OCI-M2 (cell line): ENCODE data around the gene CISTR.
"Not testable (repeated sequence)": the region's sequence is repeated elsewhere in the genome, so short reads cannot be mapped to it uniquely, and the experiment has no call there.

ENCODE experiments used
- DNase-seq: peaks from one replicate; lab custom pipeline; 2025; ENCODE audit not compliant: unreplicated experiment; lab: John Stamatoyannopoulos, UW

Gene CISTR

GRCh38 chr12:53764615-53765014 lies 12.8 kb upstream of the CISTR start:
- DNase-seq, result no peak

DNA sequence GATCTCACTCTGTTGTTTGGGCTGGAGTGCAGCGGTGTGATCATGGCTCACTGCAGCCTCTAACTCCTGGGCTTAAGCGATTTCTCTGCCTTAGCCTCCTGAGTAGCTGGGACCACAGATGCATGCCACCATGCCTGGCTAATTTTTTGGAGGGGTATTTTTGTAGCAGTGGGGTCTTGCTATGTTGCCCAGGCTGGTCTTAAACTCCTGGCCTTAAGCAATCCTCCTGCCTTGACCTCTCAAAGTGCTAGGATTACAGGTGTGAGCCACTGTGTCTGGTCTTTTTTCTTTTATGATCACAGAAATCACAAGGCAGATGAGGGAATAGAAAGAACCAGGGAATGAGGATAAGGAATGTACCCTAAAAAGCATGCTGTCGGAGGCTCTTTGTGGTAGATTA lies 11.0 kb upstream of the CISTR start:
- DNase-seq, result not testable (repeated sequence)

GRCh38 chr12:53761306-53761705 lies 9.5 kb upstream of the CISTR start:
- DNase-seq, result no peak

DNA sequence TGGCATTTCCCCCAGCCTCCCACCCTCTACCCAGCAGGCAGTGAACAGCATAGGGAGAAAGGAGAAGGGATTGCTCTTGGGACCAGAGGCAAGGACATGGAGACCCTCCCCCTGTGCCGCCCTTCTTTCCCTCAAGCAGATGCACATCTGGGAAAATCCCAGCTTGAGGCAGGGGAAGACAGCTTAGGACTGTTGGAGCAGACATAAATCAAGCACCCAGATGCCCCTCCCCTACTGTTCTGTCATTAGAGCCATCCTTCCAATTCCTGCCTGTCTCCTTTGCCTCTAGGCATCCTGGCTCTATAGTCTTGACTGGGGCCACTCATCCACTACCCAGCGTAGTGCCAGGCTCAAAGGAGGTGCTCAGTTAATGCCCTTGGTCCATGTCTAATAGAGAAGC lies 7.5 kb upstream of the CISTR start:
- DNase-seq, result no peak

- DNase-seq, result no peak
Measured at GRCh38 chr12:53758730-53759103, 6.9 kb upstream of the CISTR start.

GRCh38 chr12:53758081-53758729 lies 6.4 kb upstream of the CISTR start:
- DNase-seq, result no peak

DNA sequence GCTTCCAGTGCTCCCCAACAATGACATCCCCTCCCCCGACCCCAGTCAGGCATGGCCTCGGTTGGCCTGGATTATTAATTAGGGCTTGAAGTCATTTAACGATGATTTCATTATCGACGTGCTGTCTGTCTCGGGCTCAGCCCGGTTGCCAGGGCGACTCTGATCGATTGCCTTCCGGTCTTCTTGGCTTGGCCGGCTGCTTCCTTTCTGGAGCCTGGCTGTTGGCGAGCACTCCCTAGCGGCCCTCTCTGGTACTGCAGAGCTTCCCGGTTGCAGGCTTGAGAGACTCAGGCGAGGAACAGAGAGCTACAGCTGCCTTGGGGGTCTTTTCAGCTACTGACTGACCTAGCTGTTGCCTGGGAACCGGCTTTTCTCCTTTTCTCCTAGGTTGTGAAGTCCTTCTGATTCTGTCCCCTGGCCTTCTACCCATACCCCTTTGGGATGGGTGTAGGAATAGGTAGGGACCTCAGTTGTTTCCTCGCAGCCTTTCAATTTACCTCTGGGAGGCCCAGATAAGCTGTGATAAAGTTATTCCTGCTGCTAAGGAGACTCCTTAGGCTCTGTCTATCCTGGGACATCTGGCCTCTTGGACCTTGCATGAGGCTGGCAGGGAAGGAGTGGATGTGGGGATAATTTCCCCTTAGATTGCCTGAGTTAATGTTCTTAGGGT lies 5.5 kb upstream of the CISTR start:
- no peak for DNase-seq

GRCh38 chr12:53756300-53757100 lies 4.7 kb upstream of the CISTR start:
- no peak for DNase-seq

DNA sequence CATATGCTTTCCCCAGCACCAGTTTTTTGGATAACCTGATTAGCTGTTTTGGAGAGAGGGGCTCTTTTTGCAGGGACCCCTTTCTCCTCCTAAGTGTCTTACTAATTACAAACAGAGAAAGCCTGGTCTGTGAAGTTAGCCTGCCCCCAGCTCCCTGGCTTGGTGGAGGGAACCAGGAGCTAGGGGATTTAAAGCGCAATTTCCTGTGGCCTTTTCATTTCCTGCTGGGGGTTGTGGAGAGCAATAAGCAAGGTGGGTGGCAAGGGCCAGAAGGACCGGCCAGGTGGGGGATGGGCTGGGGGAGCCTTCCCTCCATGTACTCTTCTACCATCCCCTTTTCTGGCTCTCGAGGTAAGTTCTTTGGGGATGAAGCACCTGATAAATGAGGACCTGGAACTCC lies 4.1 kb upstream of the CISTR start:
- DNase-seq, result no peak

DNA sequence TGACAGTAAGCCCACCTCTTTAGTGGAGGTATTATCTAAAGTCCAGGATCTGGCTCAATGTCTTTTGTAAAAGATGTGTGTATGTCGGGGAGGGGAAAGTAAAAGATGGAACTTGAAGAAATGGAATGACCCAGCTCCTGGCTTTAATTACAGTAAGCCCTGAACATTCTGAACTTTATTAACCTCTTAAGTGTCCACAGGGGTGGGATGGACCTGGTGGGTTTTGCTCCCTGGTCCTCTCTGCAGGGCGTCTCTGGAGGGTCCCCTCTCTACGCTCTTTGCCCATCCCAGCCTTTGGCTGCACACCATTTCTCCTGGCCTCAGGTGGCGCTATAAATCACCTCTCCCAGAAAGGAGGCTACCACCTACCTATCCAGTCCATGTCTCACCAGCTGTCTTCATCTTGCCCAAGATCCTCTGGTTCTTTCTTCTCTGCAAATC lies 3.7 kb upstream of the CISTR start:
- no peak for DNase-seq

GRCh38 chr12:53754633-53755264 lies 3.0 kb upstream of the CISTR start:
- no peak for DNase-seq

DNA sequence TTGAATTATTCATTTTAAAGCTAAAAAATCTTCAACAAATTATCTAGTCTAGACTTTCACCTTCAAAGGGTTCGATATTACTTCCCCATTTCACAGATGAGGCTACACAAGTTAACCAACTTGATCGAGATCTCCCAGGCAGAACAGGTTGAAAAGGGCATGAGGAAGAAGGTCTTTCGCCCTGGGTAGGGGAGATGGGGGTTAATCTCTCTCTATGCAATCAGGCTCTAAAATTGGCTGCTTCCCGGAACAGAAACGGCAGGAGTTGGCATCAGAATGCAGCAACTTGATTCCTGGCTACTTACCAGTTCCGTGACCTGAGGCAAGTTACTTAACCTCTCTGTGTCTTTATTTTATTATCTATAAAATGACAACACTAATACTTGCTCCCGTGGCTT lies 2.4 kb upstream of the CISTR start:
- DNase-seq, result no peak

- no peak for DNase-seq
Measured at GRCh38 chr12:53752621-53753020, 842 bp upstream of the CISTR start.

DNA sequence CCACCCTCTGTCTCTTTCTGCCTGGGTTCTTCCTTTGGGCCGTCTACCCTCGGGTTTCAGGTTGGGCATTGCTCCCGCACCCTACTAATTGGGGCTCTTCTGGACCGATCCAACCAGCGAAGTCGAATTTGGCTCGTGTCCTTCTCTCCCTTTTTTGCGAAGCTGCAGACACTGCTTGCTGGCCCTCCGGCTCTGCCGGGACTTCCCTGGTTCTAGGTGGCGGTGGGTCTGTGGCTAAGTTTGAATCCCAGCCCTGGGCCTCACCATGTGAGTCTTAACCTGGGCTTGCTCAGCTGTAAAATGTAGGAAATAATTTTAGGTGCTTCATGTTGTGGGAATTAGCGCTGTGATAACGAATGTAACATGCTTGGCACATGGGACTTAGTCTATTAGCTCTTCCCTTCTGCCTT lies 418 bp upstream of the CISTR start:
- no peak for DNase-seq

DNA sequence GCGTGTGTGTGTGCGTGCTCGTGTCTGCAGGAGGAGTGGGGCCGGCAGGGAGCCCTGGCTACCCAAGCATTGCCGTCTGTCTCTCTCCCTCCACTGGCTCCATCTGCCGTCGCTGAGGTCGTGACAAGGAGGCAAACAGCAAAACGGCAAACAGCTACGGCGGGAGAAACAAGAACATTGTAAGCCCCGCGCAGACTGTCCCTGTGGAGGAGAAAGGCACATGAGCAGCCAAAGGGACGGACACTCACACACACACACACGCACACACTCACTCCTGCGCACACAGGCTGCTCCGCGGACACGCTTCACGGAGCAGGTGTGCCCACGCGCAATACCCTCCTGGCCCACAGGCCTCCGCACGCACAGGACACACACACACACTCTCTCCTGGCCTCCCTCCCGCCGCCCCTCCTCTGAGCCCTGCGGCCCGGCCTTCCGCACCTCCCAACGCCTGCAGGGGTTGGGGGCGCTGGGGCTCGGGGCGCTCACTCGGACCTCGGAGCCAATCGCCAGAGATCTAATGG lies 905 bp downstream of the CISTR start:
- DNase-seq, result no peak

GRCh38 chr12:53749986-53750811 lies 1.6 kb downstream of the CISTR start:
- DNase-seq, result no peak

DNA sequence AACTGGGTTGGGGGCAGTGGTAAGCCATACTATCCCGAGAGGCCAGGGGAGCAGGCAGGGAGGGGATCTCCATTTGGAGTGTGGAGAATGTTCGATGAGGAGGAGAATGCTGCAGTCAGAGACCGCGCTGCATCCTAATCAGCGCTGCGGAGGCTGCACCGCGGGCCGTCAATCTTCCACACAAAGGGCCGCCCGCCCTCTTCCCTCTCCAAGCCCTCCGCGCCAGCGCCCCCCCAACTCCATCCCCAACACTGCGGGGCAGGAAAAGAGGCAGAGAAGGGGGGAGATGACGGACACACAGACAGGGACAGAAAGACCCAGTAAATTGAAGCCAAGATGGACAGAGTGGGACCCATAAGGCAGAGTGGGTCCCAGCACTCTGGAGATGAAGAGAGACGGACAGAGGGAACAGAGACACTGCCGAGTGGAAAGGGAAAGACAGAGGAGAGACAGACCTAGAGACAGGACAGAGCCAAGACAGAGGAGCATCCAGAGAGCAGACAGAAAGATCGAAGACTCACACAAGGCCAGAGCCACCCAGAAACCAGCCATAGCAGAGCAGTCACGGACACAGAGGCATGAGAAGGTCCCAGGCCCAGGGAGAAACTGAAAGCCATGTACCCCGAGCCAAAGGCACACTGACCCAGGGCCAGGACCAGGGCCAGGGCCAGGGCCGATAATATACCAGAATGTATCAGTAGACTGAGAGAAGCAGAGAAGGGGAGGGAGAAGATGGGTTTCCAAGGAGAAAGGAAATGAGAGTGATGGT lies 3.5 kb downstream of the CISTR start:
- DNase-seq, result no peak

- DNase-seq, result no peak
Measured at GRCh38 chr12:53747095-53747494, 4.7 kb downstream of the CISTR start.

DNA sequence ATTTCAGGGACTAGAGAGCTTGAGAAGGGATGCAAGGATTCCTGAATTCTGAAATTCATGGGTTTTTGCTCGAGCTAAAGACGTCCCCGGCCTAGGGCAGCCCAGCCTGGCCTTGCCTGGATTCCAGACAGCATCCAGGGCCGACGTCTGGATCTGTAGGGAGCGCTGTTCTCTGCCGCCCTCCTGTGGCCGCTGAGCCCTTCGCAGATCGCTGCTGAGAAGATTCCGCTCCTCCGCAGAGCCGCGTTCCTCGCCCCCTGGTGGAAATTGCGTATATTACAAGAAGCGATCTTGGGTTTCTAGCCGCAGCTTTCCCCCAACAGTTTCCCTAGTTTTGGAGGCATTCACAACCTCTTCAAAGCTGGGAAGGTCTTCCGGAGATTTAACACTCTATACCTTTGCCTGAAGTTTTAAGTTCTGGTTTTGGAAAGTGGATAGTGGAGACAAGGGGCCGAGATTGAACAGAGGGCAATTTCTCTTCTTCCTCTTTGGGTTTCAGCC lies 5.1 kb downstream of the CISTR start:
- DNase-seq, result peak; percentile 27

- DNase-seq, result no peak
Measured at GRCh38 chr12:53744751-53745150, 7.0 kb downstream of the CISTR start.
